GM18870 (cell line): ENCODE measurements around the gene TPCN1.

Experiments used
- ATAC-seq: cut with Tn5 transposase; IDR thresholded peaks from one replicate; pipeline ENCODE4 v1.9.1; 2021; ENCODE audit warnings: moderate library complexity; ENCODE audit not compliant: unreplicated experiment

The TPCN1 gene

GRCh38 chr12:113278633-113279032, 57.4 kb downstream of the TPCN1 start:
- ATAC-seq = no peak

- no peak for ATAC-seq
These were observed 63.5 kb downstream of the TPCN1 start for GRCh38 chr12:113284751-113285150.

DNA sequence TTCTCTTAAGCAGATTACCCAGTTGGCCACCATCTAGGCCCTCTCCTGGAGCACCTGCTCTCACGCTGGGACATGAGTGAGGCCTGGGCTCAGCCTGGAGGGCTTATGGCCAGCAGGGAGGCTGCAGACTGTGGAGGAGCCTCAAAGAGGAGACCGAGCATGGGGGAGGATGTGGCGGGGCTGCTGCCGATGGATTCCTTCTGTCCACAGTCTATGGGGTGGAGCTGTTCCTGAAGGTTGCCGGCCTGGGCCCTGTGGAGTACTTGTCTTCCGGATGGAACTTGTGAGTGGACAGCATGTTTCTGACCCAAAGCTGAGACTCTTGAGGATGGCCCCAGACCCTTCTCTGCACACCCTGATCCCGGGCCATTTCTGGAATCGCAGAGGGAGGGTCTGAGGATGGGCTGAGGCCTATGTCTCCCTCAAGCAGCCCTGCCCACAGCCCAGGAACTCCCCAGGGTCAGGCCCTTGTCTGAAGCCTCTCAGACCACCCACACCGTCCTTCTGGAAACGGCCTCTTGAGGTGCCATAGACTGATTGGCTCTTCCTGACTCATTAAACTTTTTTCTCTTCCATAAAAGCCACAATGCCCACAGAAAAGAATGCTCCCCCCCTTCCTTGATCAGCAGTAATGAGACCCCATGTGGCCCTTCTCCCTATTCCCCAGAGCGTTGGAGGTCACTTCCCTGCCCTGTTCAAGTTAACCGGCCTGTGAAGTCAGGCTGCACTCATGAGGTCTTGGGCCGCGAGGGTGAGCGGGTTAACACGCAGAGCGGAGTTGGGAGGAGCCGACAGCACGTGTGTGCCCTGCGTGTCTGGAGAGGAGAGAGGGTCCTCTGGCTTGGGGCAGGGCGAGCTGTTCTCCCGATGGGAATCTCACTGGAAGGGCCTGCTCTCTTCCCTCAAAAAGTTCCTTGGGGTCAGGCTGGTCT, 64.7 kb downstream of the TPCN1 start:
- ATAC-seq = no peak

GRCh38 chr12:113286712-113287111, 65.4 kb downstream of the TPCN1 start:
- no peak for ATAC-seq

- no peak for ATAC-seq
These were observed 66.1 kb downstream of the TPCN1 start for GRCh38 chr12:113287146-113287898.

DNA sequence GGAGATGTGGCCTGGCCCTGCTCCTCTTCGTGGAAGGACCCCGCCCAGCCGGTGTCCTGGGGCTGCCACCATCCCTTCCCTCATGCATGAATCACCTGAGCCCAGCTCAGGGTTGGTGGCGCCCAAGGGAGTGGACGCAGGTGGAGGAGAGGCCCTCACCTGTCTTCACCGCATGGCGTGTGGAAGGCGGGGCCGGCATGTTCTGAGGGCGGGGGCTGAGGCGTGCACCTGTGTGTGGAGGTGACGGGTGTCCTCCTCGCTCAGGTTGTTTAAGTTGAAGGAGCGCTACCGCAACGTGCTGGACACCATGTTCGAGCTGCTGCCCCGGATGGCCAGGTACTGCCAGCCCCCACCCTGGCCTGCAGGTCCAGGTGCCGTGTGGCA, 66.6 kb downstream of the TPCN1 start:
- no peak for ATAC-seq

GRCh38 chr12:113289361-113289760, 68.1 kb downstream of the TPCN1 start:
- ATAC-seq = no peak

- ATAC-seq = no peak
These were observed 69.2 kb downstream of the TPCN1 start for GRCh38 chr12:113290506-113290905.

GRCh38 chr12:113291586-113291985, 70.3 kb downstream of the TPCN1 start:
- no peak for ATAC-seq

- ATAC-seq = no peak
These were observed 70.8 kb downstream of the TPCN1 start for GRCh38 chr12:113292091-113292490.

DNA sequence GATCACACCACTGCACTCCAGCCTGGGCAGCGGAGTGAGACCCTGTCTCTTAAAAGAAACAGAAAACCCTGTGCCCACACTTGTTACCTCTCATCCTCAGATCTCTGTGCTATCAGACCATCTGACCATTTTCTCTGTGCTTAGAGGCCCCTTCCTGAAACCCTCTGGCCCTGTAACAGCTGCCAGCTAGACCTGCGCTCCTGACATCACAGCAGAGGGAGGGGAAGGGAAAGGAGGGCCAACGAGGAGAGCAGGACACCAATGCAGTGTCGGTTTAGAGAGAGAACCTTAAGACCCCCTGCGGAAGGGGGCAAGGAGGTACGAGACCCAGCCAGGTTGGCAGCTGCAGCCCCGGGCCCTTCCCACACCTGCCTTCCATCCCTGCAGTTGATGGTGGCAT, 71.3 kb downstream of the TPCN1 start:
- no peak for ATAC-seq

DNA sequence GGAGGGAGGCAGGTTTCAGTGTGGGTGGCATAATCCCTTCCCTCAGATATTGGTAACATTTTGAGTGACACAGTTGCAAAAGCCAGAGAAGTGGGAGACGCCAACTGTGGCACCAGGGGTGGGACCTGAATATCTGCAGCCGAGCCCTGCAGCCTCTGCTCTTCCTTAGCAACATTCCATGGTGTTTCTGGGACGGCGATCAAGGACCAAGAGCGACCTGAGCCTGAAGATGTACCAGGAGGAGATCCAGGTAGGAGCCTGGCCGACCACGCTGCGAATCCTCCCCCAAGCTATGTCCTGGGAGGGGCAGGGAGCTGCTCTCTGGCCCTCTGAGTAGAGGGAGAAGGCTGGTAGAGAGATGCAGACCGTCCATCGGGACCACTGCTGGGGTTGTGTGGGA, 71.8 kb downstream of the TPCN1 start:
- no peak for ATAC-seq

- no peak for ATAC-seq
These were observed 74.8 kb downstream of the TPCN1 start for GRCh38 chr12:113295886-113296556.

- no peak for ATAC-seq
These were observed 75.4 kb downstream of the TPCN1 start for GRCh38 chr12:113296557-113297213.

- no peak for ATAC-seq
These were observed 75.9 kb downstream of the TPCN1 start for GRCh38 chr12:113297214-113297587.

DNA sequence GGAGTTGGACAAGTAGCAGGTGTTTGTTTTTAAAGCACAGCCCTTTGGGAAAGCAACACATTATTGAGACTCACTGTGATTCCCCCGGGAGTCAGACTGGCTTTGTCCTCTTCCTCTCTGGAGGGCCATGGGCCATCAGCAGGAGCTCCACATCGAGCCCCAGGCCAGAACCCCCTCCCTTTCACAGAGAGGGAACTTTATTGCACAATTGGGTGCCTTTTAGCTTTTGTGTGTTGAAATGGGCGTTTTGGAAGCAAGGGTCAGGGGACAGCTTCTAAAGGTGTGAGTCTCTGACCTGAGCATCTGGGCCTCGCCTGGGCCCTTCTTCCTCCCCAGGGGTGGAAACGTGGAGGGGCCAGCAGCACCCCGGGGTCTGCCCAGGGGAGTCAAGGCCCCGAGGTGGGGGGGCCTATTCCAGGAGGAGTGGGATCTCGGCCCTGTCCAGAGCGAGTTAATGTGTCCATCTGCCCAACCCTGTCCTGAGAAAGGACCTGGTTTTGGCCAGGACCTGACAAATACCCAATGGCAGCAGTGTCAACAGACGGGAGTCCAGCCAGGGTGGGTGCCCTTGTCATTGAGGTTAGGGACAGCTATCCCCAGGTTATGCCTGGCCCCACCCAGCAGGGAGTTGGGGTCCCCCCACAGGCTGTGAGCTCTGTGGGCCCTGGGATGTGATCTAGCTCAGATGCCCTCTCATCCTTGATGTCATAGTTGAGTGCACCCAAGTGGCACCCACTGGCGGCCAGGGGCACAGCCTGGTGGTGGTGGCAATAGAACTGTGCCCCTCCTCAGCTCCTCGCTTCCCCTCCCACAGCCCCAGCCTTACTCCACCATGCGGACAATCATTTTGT, 76.6 kb downstream of the TPCN1 start:
- ATAC-seq = no peak

DNA sequence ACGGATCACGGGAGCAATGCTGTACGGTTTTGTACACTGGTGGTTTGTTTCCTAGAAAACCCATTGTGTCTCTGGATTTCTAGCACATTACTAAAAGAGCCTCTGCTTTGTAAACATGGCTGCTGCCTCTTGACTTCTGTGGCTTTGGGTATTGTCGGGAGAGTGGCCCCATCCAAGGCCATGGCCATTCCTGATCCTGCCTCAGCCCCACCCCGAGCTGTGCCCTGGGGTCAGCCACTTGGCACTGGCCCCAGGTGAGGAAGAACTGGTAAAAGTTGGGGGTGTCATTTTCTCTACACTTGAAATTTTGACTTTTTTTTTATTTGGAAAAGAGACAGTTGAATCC, 77.2 kb downstream of the TPCN1 start:
- ATAC-seq = no peak

DNA sequence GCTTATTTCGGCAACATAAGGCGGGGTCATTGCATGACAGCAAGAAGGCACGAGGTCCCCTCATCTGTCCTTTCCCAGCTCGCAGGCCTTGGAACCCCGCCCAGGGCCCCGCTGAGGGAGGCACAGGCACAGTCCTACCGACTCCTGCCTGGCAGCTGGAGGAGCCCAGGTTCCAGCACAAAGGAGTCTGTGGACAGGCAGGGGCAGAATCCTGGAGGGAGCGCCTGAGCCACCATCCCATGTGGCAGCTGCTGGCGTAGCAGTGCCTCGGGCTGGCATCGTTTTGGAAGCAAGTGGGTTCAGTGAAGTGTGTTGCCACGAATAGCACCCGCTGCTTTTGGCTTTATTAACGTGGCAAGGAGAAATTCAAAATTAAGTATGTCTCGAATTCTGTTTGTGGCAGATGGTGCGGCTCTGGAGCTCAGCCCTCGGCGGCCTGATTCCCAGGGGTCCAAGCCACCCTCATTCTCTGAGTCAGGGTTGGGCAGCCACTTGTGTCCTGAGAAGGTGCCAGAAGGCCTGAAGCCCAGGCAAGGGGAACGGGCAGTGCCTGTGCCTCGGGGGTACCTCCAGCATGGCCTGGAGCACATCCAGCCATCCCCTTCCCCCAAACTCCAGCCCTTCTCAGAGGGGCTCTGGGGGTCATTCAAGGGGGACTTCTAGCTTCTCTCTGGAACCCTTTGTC, 77.7 kb downstream of the TPCN1 start:
- no peak for ATAC-seq

DNA sequence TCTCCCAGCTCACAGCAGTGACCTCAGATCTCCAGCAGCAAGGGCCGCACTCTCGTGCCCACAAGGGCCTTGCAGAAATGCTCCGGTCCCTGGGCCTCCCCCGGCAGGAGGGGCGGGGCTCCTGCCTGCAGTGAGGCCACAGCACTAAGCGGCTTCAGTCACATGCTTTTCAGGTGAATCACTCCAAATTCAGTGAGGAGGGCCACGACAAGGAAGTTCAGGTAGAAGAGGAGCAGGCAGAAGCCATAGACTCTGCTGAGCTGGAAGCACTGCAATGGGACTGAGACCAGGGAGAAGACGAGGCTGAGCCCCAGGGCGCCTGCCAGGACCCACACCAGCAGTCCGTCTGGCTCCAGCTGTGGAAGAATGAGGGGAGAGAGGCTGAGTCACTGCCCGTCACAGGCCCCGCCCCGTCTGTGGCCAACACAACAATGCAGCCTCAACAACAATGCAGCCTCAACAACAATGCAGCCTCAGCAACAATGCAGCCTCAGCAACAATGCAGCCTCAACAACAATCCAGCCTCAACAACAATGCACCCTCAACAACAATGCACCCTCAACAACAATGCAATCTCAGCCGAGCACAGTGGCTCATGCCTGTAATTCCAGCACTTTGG, 78.5 kb downstream of the TPCN1 start:
- no peak for ATAC-seq
